C4-2B (cell line): Measurements from ENCODE around the gene HMGCS2.

Source experiments
- H3K27ac ChIP-seq: fragments of 450-650 bp; 2 replicates; pipeline ENCODE4 v1.5.1; 2017
- CTCF ChIP-seq: fragments of 450-650 bp; conservative IDR thresholded peaks from 2 replicates; pipeline ENCODE4 v1.5.1; 2017; ENCODE audit warnings: mild to moderate bottlenecking
- ZFX ChIP-seq: fragments of 450-650 bp; IDR thresholded peaks from 2 replicates; pipeline ENCODE4 v1.6.1; 2017

The HMGCS2 gene

DNA sequence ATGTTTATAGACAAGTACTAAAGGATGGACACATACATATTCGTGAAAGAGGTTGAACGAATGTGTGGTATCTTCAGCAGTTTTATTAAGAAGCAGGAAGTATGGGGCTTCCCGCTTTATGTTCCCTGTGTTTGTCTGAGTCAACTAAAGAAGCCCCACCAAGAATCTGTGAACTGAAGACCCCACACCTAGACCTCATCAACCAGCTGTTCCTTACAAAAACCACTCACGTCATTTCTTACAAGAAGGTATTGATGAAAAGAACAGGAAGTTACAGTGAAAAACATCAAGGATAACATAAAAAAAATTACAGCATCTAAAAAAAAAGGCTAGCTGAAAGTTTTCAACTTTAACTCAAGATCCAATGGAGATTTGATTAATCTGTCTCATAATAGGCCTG is 30.3 kb upstream of the HMGCS2 start:
- H3K27ac ChIP-seq, result no peak overlapping the region
- TF ChIP-seq CTCF (no peak), ZFX (no peak)

- TF ChIP-seq CTCF, result no peak
- H3K27ac ChIP-seq, result no peak overlapping the region
These were observed 28.9 kb upstream of the HMGCS2 start for GRCh38 chr1:119797606-119798005.

DNA sequence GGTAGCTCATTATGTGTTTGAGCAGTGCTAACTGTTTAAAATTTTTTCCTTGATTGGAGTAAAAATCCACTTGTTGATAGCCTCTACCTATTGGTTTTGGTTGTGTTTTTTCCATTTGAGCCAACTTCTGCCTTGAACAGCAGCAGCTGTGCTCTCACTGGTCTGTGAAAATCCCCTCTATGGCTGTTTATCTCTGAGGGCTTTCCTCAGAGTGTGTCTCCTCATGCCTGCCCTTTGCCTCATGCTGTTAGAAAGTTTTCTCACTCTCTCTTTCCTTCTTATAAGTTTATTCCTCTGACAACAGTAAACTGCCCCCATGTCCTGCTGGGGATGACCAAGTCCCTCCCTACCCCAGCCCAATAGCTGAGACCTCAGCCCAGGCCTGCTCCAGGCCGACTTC is 28.5 kb upstream of the HMGCS2 start:
- no peak overlapping the region for H3K27ac ChIP-seq
- TF ChIP-seq CTCF (no peak), ZFX (no peak)

GRCh38 chr1:119795261-119796200 is 26.8 kb upstream of the HMGCS2 start:
- no peak for TF ChIP-seq CTCF
- no peak for TF ChIP-seq ZFX
- H3K27ac ChIP-seq, result no peak overlapping the region

DNA sequence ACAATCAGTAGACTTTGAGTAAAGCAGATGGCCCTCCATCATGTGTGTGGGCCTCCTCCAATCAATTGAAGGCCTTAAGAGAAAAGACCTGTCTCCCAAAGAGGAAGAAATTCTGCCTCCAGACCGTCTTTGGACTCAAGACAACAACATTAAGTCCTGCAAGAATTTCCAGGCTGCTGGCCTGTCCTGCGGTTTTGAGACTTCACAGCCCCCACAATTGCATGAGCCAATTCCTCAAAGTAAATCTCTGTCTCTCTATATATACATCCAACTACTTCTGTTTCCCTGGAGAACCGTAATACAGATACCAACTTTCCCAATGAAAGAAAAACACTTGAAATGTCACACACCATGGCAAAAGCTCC is 26.2 kb upstream of the HMGCS2 start:
- TF ChIP-seq ZFX (no peak), CTCF (no peak)
- no peak overlapping the region for H3K27ac ChIP-seq

DNA sequence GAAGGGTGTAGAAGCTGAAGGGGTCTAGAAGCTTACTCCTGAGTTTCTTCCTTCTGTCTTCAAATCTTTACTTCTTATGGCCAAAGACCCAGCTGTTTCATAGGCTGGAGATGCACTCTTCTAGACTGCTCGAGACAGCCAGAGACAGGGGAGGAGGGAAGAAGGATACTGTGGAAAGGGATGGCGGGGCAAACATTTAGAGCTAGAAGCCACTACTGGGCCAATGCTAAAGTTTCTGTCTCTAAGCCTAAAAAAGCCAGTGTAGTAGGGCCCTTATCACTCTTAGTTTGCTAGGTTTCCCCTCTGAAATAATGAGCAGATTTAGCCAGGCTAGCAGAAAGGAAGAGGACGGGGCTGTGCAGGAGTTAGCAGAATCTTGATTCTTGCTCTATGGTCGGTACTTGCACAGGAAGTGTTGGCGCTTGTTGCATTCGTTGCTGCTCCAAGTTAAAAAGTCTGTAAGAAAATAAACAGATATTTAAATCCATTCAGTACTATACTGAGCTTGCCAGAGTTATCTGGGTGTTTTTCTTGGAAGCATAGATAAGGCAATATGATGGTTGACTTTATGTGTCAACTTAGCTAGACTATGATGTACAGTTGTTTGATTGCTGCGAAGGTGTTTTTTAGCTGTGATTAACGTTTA is 25.6 kb upstream of the HMGCS2 start:
- TF ChIP-seq CTCF (no peak), ZFX (no peak)
- H3K27ac ChIP-seq, result no peak overlapping the region; the same call in 1 of the 2 replicates

GRCh38 chr1:119791377-119791776 is 22.7 kb upstream of the HMGCS2 start:
- TF ChIP-seq CTCF, result no peak
- TF ChIP-seq ZFX, result no peak
- H3K27ac ChIP-seq, result no peak overlapping the region
